ENCODE measurements around the gene GSDMA. TPM values are rescaled to one million over a fixed set of nuclear protein-coding genes. Genes with fewer than 3 reads are reported as not detected.

GSDMA gene
- total RNA-seq, 4 donors from 2014 or later: 0.65 to 1.1 (median 0.72) TPM; not detected in 1

GRCh38 chr17:40023590-40024292 lies 60.9 kb downstream of the GSDMA start:
- ATAC-seq (ENCODE audit: low FRiP score) (no peak), DNase-seq (ENCODE audit: low spot score) (no peak)
- TF ChIP-seq CTCF (IDR thresholded peaks at IDR 0.05): no peak

GRCh38 chr17:40024901-40025300 lies 62.1 kb downstream of the GSDMA start:
- TF ChIP-seq CTCF (IDR thresholded peaks at IDR 0.05): no peak
- ATAC-seq (ENCODE audit: low FRiP score) (no peak), DNase-seq (ENCODE audit: low spot score) (no peak)

GRCh38 chr17:40025559-40025958 lies 62.8 kb downstream of the GSDMA start:
- DNase-seq (ENCODE audit: low spot score) (no peak), ATAC-seq (ENCODE audit: low FRiP score) (no peak)
- TF ChIP-seq CTCF (IDR thresholded peaks at IDR 0.05): no peak

GRCh38 chr17:40025991-40026815 lies 63.4 kb downstream of the GSDMA start:
- ATAC-seq (ENCODE audit: low FRiP score) (no peak), DNase-seq (ENCODE audit: low spot score) (no peak)
- TF ChIP-seq CTCF (IDR thresholded peaks at IDR 0.05): no peak

GRCh38 chr17:40026816-40027613 lies 64.2 kb downstream of the GSDMA start:
- ATAC-seq (ENCODE audit: low FRiP score) (peak; percentile 80), DNase-seq (ENCODE audit: low spot score) (peak; percentile 51)
- peak in 1 of 3 donors; percentile 70 for TF ChIP-seq CTCF (IDR thresholded peaks at IDR 0.05)

Small RNA genes within 50 kb of the gene (small RNA-seq; reads per million reads assigned to genes)
- gene SNORD124: 1,486 reads per million, percentile 99 among the genes with 10 or more reads in this experiment

Other genes with a start within 250 kb of the GSDMA start
- 10 to 100 TPM; 33.9 to 60.8 (median 52.5) TPM for gene MIEN1, start 232.5 kb upstream of the GSDMA start, total RNA-seq
- gene GRB7, start 225.1 kb upstream of the GSDMA start, total RNA-seq: 10 to 100 TPM in 3 of 4 donors, not detected in 1; 13.0 to 19.3 (median 14.0) TPM
- gene IKZF3, start 98.7 kb upstream of the GSDMA start, total RNA-seq: 1 to 10 TPM; 2.9 to 8.3 (median 4.5) TPM
- gene ZPBP2, start 94.8 kb upstream of the GSDMA start, total RNA-seq: not detected
- 10 to 100 TPM; 10.4 to 32.2 (median 21.3) TPM for gene GSDMB, start 44.4 kb upstream of the GSDMA start, total RNA-seq
- gene ORMDL3, start 35.4 kb upstream of the GSDMA start, total RNA-seq: 100 to 1,000 TPM in 2 of 4 donors, 10 to 100 TPM in 2; 78.5 to 338 (median 163) TPM
- gene LRRC3C, start 35.3 kb upstream of the GSDMA start, total RNA-seq: not detected
- gene PSMD3, start 17.8 kb downstream of the GSDMA start, total RNA-seq: 10 to 100 TPM; 75.3 to 98.0 (median 79.4) TPM
- gene CSF3, start 52.4 kb downstream of the GSDMA start, total RNA-seq: 10 to 100 TPM in 2 of 4 donors, not detected in 2; 51.8 to 75.2 TPM
- gene MED24, start 91.4 kb downstream of the GSDMA start, total RNA-seq: 10 to 100 TPM; 40.0 to 53.6 (median 49.2) TPM
- 10 to 100 TPM; 35.7 to 87.2 (median 55.2) TPM for gene THRA, start 100.0 kb downstream of the GSDMA start, total RNA-seq
- 1 to 10 TPM; 3.1 to 9.3 (median 7.0) TPM for gene NR1D1, start 137.6 kb downstream of the GSDMA start, total RNA-seq
- 100 to 1,000 TPM in 1 of 4 donors, 10 to 100 TPM in 3; 50.2 to 139 (median 61.9) TPM for gene MSL1, start 159.0 kb downstream of the GSDMA start, total RNA-seq
- 10 to 100 TPM; 36.6 to 77.6 (median 51.1) TPM for gene CASC3, start 177.5 kb downstream of the GSDMA start, total RNA-seq
- gene RAPGEFL1, start 214.5 kb downstream of the GSDMA start, total RNA-seq: 10 to 100 TPM in 1 of 4 donors, 1 to 10 TPM in 3; 3.0 to 16.1 (median 4.4) TPM